C4-2B (cell line): ENCODE results near the gene CASR.

ENCODE experiments used
- H3K27ac ChIP-seq: fragments of 450-650 bp; 2 replicates; pipeline ENCODE4 v1.5.1; 2017
- CTCF ChIP-seq: fragments of 450-650 bp; conservative IDR thresholded peaks from 2 replicates; pipeline ENCODE4 v1.5.1; 2017; ENCODE audit warnings: mild to moderate bottlenecking
- ZFX ChIP-seq: fragments of 450-650 bp; IDR thresholded peaks from 2 replicates; pipeline ENCODE4 v1.6.1; 2017

The CASR gene

GRCh38 chr3:122265957-122266356 lies 82.5 kb downstream of the CASR start:
- no peak overlapping the region for H3K27ac ChIP-seq
- no peak for TF ChIP-seq ZFX
- peak; percentile 22 for TF ChIP-seq CTCF

GRCh38 chr3:122268257-122269024 lies 85.0 kb downstream of the CASR start:
- no peak overlapping the region for H3K27ac ChIP-seq
- TF ChIP-seq CTCF: no peak
- TF ChIP-seq ZFX: no peak

GRCh38 chr3:122269045-122269444 lies 85.6 kb downstream of the CASR start:
- H3K27ac ChIP-seq: no peak overlapping the region
- no peak for TF ChIP-seq CTCF
- no peak for TF ChIP-seq ZFX

- TF ChIP-seq CTCF (no peak), ZFX (no peak)
Observed at GRCh38 chr3:122271246-122271898, 87.9 kb downstream of the CASR start.

GRCh38 chr3:122272879-122273278 lies 89.4 kb downstream of the CASR start:
- TF ChIP-seq ZFX (no peak), CTCF (no peak)
- no peak overlapping the region for H3K27ac ChIP-seq

More at GRCh38 chr3:122271246-122271898, 87.9 kb downstream of the CASR start:
- no peak overlapping the region for H3K27ac ChIP-seq

GRCh38 chr3:122273498-122273897 lies 90.0 kb downstream of the CASR start:
- no peak for TF ChIP-seq ZFX
- no peak for TF ChIP-seq CTCF
- H3K27ac ChIP-seq: no peak overlapping the region

GRCh38 chr3:122281891-122282290 lies 98.4 kb downstream of the CASR start:
- no peak for TF ChIP-seq CTCF
- TF ChIP-seq ZFX: no peak
- no peak overlapping the region for H3K27ac ChIP-seq
